ENCODE data around the gene TBX21.

TBX21 gene

GRCh38 chr17:47697906-47698711, 34.9 kb upstream of the TBX21 start:
- no peak for DNase-seq (ENCODE audit: low spot score)

- peak; percentile 63 for DNase-seq (ENCODE audit: low spot score)
Measured at GRCh38 chr17:47698749-47699535, 34.1 kb upstream of the TBX21 start.

- no peak for DNase-seq (ENCODE audit: low spot score)
Measured at GRCh38 chr17:47699536-47699840, 33.5 kb upstream of the TBX21 start.

GRCh38 chr17:47700471-47701449, 32.3 kb upstream of the TBX21 start:
- no peak for DNase-seq (ENCODE audit: low spot score)

- no peak for DNase-seq (ENCODE audit: low spot score)
Measured at GRCh38 chr17:47701608-47702007, 31.4 kb upstream of the TBX21 start.

- DNase-seq (ENCODE audit: low spot score): no peak
Measured at GRCh38 chr17:47702391-47702995, 30.5 kb upstream of the TBX21 start.

GRCh38 chr17:47703191-47703591, 29.8 kb upstream of the TBX21 start:
- no peak for DNase-seq (ENCODE audit: low spot score)

- no peak for DNase-seq (ENCODE audit: low spot score)
Measured at GRCh38 chr17:47703671-47704070, 29.4 kb upstream of the TBX21 start.

- no peak for DNase-seq (ENCODE audit: low spot score)
Measured at GRCh38 chr17:47704116-47704515, 28.9 kb upstream of the TBX21 start.

GRCh38 chr17:47704736-47705135, 28.3 kb upstream of the TBX21 start:
- no peak for DNase-seq (ENCODE audit: low spot score)

- DNase-seq (ENCODE audit: low spot score): no peak
Measured at GRCh38 chr17:47705536-47706530, 27.2 kb upstream of the TBX21 start.

- DNase-seq (ENCODE audit: low spot score): no peak
Measured at GRCh38 chr17:47707056-47707804, 25.8 kb upstream of the TBX21 start.

GRCh38 chr17:47707884-47708283, 25.2 kb upstream of the TBX21 start:
- DNase-seq (ENCODE audit: low spot score): no peak

GRCh38 chr17:47708312-47708863, 24.6 kb upstream of the TBX21 start:
- DNase-seq (ENCODE audit: low spot score): no peak

- no peak for DNase-seq (ENCODE audit: low spot score)
Measured at GRCh38 chr17:47708864-47709541, 24.0 kb upstream of the TBX21 start.

GRCh38 chr17:47709594-47709993, 23.4 kb upstream of the TBX21 start:
- no peak for DNase-seq (ENCODE audit: low spot score)

- DNase-seq (ENCODE audit: low spot score): no peak
Measured at GRCh38 chr17:47711366-47712099, 21.5 kb upstream of the TBX21 start.

GRCh38 chr17:47712330-47713023, 20.6 kb upstream of the TBX21 start:
- no peak for DNase-seq (ENCODE audit: low spot score)

Measured in hematopoietic multipotent progenitor cell treated with erythropoietin and hydrocortisone succinate and interleukin-3 and kit ligand, for 15 days (in vitro differentiated cells).